PC-9 (cell line): ENCODE measurements around the gene SELENOI. TPM values are rescaled to one million over a fixed set of nuclear protein-coding genes. Genes with fewer than 3 reads are reported as not detected.

Experiments used
- BruUV-seq: library from RNA; stranded (reverse); fragments of 400-500 nt; replicated peaks from 2 replicates; lab custom pipeline; 2021; lab: Mats Ljungman, UMichigan
- CTCF ChIA-PET: fragments of 300-600 bp; sonication (Branson Sonifier 250); formaldehyde crosslinking; loops from one replicate; lab custom pipeline; 2022; ENCODE audit warnings: antibody characterized with exemption; lab: Charles Lee
- POLR2A ChIA-PET: fragments of 300-600 bp; sonication (Branson Sonifier 250); formaldehyde crosslinking; loops from one replicate; lab custom pipeline; 2022; ENCODE audit warnings: antibody characterized with exemption; ENCODE audit not compliant: unreplicated experiment; lab: Charles Lee
- DNase-seq, 2 experiments: peaks; one replicate each; pipeline versions ENCODE4 v3.0.0 to v3.0.0-alpha.2; 2015 to 2022; ENCODE audit warnings: mixed read lengths in 1 of 2
- H2AFZ ChIP-seq: fragments of 200-600 bp; sonication (generic); 2 replicates; pipeline ENCODE4 v1.8.1; 2017; ENCODE audit warnings: antibody characterized with exemption
- H3F3A ChIP-seq: fragments of 200-600 bp; sonication (generic); 2 replicates; pipeline ENCODE4 v1.8.1; 2017; ENCODE audit warnings: antibody characterized with exemption, mild to moderate bottlenecking, low read depth; ENCODE audit not compliant: insufficient read depth
- H3K27ac ChIP-seq: fragments of 200-600 bp; sonication (generic); 2 replicates; pipeline ENCODE4 v1.6.1; 2016; ENCODE audit warnings: mixed run types
- H3K27me3 ChIP-seq: fragments of 200-600 bp; sonication (generic); 2 replicates; pipeline ENCODE4 v1.6.1; 2016; ENCODE audit warnings: low read depth, mixed run types; ENCODE audit not compliant: insufficient read depth
- H3K36me3 ChIP-seq: fragments of 200-600 bp; sonication (generic); 2 replicates; pipeline ENCODE4 v1.6.1; 2016; ENCODE audit warnings: low read depth, mixed run types
- H3K4me1 ChIP-seq: fragments of 200-600 bp; sonication (generic); replicated peaks from 2 replicates; pipeline ENCODE4 v1.6.1; 2016; ENCODE audit warnings: mixed run types; ENCODE audit not compliant: insufficient read depth
- H3K4me2 ChIP-seq: fragments of 200-600 bp; sonication (generic); 2 replicates; pipeline ENCODE4 v1.6.1; 2017; ENCODE audit warnings: mixed run types
- H3K4me3 ChIP-seq: fragments of 200-600 bp; sonication (generic); 2 replicates; pipeline ENCODE4 v1.6.1; 2016; ENCODE audit warnings: mixed run types
- H3K79me2 ChIP-seq: fragments of 200-600 bp; sonication (generic); 2 replicates; pipeline ENCODE4 v1.6.1; 2017; ENCODE audit warnings: low read depth, mixed run types
- H3K9me2 ChIP-seq: fragments of 200-600 bp; sonication (generic); 2 replicates; pipeline ENCODE4 v1.8.1; 2017; ENCODE audit warnings: mild to moderate bottlenecking; ENCODE audit not compliant: insufficient read depth
- H3K9me3 ChIP-seq: fragments of 200-600 bp; sonication (generic); 2 replicates; pipeline ENCODE4 v1.8.1; 2016; ENCODE audit warnings: low read depth; ENCODE audit not compliant: insufficient read depth
- H4K20me1 ChIP-seq: fragments of 200-600 bp; sonication (generic); 2 replicates; pipeline ENCODE4 v1.8.1; 2017; ENCODE audit not compliant: insufficient read depth
- CTCF ChIP-seq: fragments of 200-600 bp; sonication (generic); conservative IDR thresholded peaks from 2 replicates; pipeline ENCODE4 v1.6.1; 2017; ENCODE audit warnings: mixed run types, antibody characterized with exemption, mild to moderate bottlenecking, moderate library complexity
- EZH2 ChIP-seq: fragments of 200-600 bp; sonication (generic); IDR thresholded peaks from 2 replicates; pipeline ENCODE4 v1.8.0; 2017; ENCODE audit warnings: antibody characterized with exemption, low read depth
- intact Hi-C: fragments of 100-400 bp; cut with micrococcal nuclease; formaldehyde crosslinking; loops from one replicate; pipeline ENCODE4 v1.10.0; 2022; ENCODE audit not compliant: unreplicated experiment
- total RNA-seq: library from RNA; stranded (reverse); gene quantifications from 2 replicates; pipeline ENCODE4 v1.2.3, GENCODE V29; 2021

SELENOI gene
- total RNA-seq, 1 experiment from 2014 or later: 60.8 TPM

GRCh38 chr2:26435106-26435505 lies 89.2 kb downstream of the SELENOI start:
- Histone ChIP-seq H3F3A (no peaks in the 10 kb centered on the region), H3K27me3 (no peaks in the 10 kb centered on the region), H3K4me1 (peaks cover 12% of the 10 kb centered on the region), H4K20me1 (no peaks in the 10 kb centered on the region), H3K9me3 (no peaks in the 10 kb centered on the region), H2AFZ (no peak overlapping the region), H3K36me3 (no peaks in the 10 kb centered on the region), H3K9me2 (no peaks in the 10 kb centered on the region), H3K79me2 (no peaks in the 10 kb centered on the region), H3K4me3 (no peak overlapping the region), H3K4me2 (no peak overlapping the region), H3K27ac (no peak overlapping the region)
- no TSS peak for BruUV-seq
- POLR2A ChIA-PET: no interaction called here
- no peak for TF ChIP-seq EZH2
- no peak for TF ChIP-seq CTCF
- intact Hi-C loops: no loop called here
- DNase-seq: peak in 1 of 2 experiments; percentile 58
- CTCF ChIA-PET: interaction anchor here (0.6 kb wide), 1 partner anchor 1073 kb away, joined by 4 read pairs; no protein-coding TSS in a partner anchor

GRCh38 chr2:26438526-26438925 lies 92.6 kb downstream of the SELENOI start:
- no peaks in the 10 kb centered on the region for H4K20me1 ChIP-seq
- no peak for DNase-seq
- peaks cover 8% of the 10 kb centered on the region; the same call in 1 of the 2 replicates for H3K4me1 ChIP-seq
- intact Hi-C loops: no loop called here
- H3K4me3 ChIP-seq: no peak overlapping the region
- no peaks in the 10 kb centered on the region for H3F3A ChIP-seq
- H3K9me2 ChIP-seq: no peaks in the 10 kb centered on the region
- no peak overlapping the region for H2AFZ ChIP-seq
- H3K27me3 ChIP-seq: no peaks in the 10 kb centered on the region
- ChIA-PET POLR2A (no interaction called here), CTCF (no interaction called here)
- no peaks in the 10 kb centered on the region for H3K36me3 ChIP-seq
- BruUV-seq: no TSS peak
- no peaks in the 10 kb centered on the region for H3K9me3 ChIP-seq
- no peak overlapping the region for H3K27ac ChIP-seq
- H3K79me2 ChIP-seq: no peaks in the 10 kb centered on the region
- TF ChIP-seq CTCF (no peak), EZH2 (no peak)
- H3K4me2 ChIP-seq: no peak overlapping the region

GRCh38 chr2:26438926-26439325 lies 93.0 kb downstream of the SELENOI start:
- Histone ChIP-seq H3K4me3 (no peak overlapping the region), H2AFZ (no peak overlapping the region), H3K4me1 (peaks cover 8% of the 10 kb centered on the region; the same call in 1 of the 2 replicates), H3K27ac (no peak overlapping the region), H3K9me3 (no peaks in the 10 kb centered on the region), H3K27me3 (no peaks in the 10 kb centered on the region), H3K4me2 (no peak overlapping the region), H3K36me3 (no peaks in the 10 kb centered on the region), H3F3A (no peaks in the 10 kb centered on the region), H3K9me2 (no peaks in the 10 kb centered on the region), H4K20me1 (no peaks in the 10 kb centered on the region), H3K79me2 (no peaks in the 10 kb centered on the region)
- DNase-seq: no peak
- no TSS peak for BruUV-seq
- ChIA-PET POLR2A (no interaction called here), CTCF (no interaction called here)
- intact Hi-C loops: no loop called here
- TF ChIP-seq CTCF (no peak), EZH2 (no peak)
